Ovary (tissue), 3 donors: ENCODE measurements around the gene SLC11A2.

ENCODE experiments used
- CTCF ChIP-seq, 3 donors: fragments of 450-650 bp in 2 of 3; fragments of 200-600 bp in 1 of 3; IDR thresholded peaks; one replicate each; pipeline versions ENCODE4 v1.5.1 to v1.8.0; 2016 to 2022; ENCODE audit warnings: antibody characterized with exemption in 3 of 3, mild to moderate bottlenecking in 1 of 3
- POLR2A ChIP-seq: fragments of 450-650 bp; IDR thresholded peaks from one replicate; pipeline ENCODE4 v1.6.1; 2017; ENCODE audit warnings: antibody characterized with exemption, mild to moderate bottlenecking, moderate library complexity
- donor health status: DM: no; HTN: no; CAD: no.

GRCh38 chr12:51033457-51034089 lies 7.4 kb upstream of the SLC11A2 start:
- TF ChIP-seq POLR2A (no peak), CTCF (IDR thresholded peaks at IDR 0.05) (no peak)
